Adipose tissue (tissue), 3 donors: ENCODE results near the gene PSMA1. TPM values are rescaled to one million over a fixed set of nuclear protein-coding genes. Genes with fewer than 3 reads are reported as not detected.
"Not testable (repeated sequence)": the region's sequence is repeated elsewhere in the genome, so short reads cannot be mapped to it uniquely, and the experiment has no call there.

Experiments
- H3K27ac ChIP-seq: one replicate; pipeline ENCODE4 v1.5.1; 2013; ENCODE audit warnings: low read depth, low read length
- WGBS, 3 donors: extraction: QIAGEN DNeasy Blood & Tissue Kit; methylation state at CpG; one replicate each; pipeline ENCODE4 v1.1.7; 2013; 5-methylcytosine and 5-hydroxymethylcytosine counted together
- polyA plus RNA-seq, 3 donors: library from polyadenylated mRNA; stranded (reverse); fragments of 200-250 nt; gene quantifications; one replicate each; pipeline ENCODE4 v1.2.3, GENCODE V29; 2013
- donor health status: healthy with polysubstance abuse.
- donor health status: Bipolar disorder and iron deficiency.
- donor health status: healthy.

PSMA1 gene
- polyA plus RNA-seq, 3 donors, result 51.6 to 147 (median 116) TPM

DNA sequence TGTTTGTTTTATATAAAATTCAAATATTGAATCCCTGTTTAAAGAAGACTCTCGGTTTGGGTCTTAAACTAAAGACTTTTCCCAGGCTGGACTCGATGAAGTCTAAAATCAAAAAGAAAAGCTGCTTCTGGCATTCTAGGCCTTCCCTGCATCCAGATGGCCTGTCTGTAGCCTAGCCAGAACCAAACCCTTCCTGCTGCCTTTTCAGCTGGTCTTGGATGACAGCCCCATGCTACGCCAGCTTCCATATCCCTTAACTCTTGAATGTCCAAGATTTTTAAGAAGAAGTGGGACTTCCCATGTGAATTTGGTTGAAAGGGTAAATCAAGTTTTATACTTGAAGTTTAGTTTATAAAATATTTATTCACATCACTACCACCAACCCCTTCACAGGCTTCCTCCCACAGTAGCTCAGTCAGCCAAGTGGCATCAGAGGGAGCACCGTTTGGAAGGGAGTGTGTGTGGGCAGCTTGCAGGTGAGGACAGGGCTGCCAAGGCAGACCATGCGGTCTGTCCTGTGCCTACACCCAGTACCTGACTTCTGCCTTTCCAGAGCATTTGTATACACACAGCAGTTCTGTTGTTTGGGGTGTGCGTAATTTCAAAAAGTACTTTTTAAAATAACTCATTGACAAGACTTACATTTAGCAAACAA, 18.2 kb upstream of the PSMA1 start:
- no peak overlapping the region for H3K27ac ChIP-seq
- 44 to 67% (median 62%) methylated on average over 6 of the region's 6 CpGs for WGBS, 3 donors

DNA sequence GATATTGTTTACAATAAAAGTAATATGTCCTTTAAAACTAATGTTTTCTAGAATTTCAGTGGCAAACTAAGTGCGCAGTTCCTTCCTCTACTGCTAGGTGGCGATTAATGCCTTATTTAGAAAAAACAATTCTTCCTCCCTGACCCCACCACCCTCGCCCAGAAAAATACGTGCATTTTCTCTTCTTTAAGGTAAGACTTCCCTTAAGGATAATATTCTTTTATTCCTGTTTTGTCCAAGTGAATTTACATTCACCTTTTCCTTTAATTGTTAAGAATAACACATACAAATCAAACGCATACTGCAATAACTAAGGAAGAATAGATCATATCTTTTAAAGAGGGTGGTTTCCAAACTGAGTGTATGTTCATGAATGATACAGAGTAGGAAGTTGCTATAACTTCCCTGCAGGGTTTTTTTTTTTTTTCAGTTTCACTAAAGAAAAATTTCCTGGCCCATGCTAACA, 17.0 kb upstream of the PSMA1 start:
- H3K27ac ChIP-seq, result no peak overlapping the region
- 4 to 10% (median 8%) methylated on average over 5 of the region's 5 CpGs for WGBS, 3 donors

- WGBS, 3 donors, result 75 to 92% (median 86%) methylated on average over 3 to 4 of the region's 4 CpGs
- H3K27ac ChIP-seq, result not testable (repeated sequence)
These were observed 15.0 kb upstream of the PSMA1 start for GRCh38 chr11:14535166-14535565.

DNA sequence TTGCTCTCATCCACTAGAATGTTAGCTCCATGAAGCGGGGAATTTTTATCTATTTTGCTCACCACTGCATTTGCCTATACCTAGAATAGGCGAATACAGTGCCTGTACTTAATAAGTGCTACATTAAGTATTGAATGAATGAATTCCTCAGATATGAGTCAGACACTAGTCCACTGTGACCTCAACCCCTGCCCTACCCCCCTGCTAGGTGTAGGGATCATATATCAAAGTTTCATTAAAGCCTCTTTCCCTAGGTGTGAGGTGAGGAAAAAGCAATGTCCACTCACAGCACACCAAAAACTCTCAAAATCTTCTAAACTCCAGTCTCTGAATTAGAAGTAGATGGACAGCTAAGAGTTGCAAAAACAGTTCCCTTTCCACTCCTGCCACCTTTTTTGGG, 9.8 kb upstream of the PSMA1 start:
- 88 to 96% (median 93%) methylated on average over 2 of the region's 2 CpGs for WGBS, 3 donors

GRCh38 chr11:14529321-14529720, 9.1 kb upstream of the PSMA1 start:
- H3K27ac ChIP-seq, result no peak overlapping the region
- WGBS, 3 donors, result 58 to 83% (median 64%) methylated on average over 3 of the region's 3 CpGs

More for the DNA sequence above, 9.8 kb upstream of the PSMA1 start:
- no peak overlapping the region for H3K27ac ChIP-seq

DNA sequence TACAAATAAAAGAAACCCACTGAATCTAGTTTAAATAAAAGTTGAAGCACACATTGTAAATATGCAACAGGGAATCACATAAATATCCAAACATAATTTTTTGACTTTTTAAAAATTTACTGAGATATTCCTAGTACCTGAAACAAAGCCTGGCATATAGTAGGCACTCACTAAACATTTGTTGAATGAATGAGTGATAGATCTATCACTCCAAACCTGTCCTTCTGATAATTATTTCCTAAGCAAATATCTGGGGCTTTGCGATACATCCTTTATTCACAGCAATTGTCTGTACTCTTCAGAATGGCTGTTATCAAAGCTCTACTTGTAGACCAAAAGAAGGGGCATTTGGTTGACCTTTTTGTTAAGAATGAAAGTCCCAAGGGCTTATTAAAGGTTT, 2.6 kb upstream of the PSMA1 start:
- WGBS, 3 donors, result 93 to 98% (median 95%) methylated on average over 1 of the region's 1 CpG
- H3K27ac ChIP-seq, result no peak overlapping the region

DNA sequence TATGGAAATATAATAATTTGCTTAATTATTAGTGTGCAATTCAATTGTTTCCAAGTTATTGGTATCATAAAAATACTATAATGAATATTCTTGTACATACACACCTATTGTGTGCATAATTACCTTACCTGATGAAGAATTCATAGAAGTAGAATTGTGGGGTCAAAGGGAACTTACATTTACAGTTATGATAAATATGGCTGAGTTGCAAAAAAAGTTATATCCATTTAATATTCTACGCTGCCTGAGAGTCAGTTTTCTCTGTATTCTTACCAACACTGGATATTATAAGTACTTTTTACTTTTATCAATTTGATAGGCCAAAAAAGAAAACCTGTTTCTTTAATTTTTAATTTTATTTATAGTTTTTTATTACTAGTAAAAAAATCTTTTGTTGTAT, 2.1 kb upstream of the PSMA1 start:
- WGBS, 3 donors, result 92 to 100% (median 97%) methylated on average over 1 of the region's 1 CpG
- no peak overlapping the region for H3K27ac ChIP-seq

GRCh38 chr11:14520747-14521151, 563 bp upstream of the PSMA1 start:
- WGBS, 3 donors, result 15 to 21% (median 16%) methylated on average over 11 of the region's 11 CpGs
- H3K27ac ChIP-seq, result no peak overlapping the region

DNA sequence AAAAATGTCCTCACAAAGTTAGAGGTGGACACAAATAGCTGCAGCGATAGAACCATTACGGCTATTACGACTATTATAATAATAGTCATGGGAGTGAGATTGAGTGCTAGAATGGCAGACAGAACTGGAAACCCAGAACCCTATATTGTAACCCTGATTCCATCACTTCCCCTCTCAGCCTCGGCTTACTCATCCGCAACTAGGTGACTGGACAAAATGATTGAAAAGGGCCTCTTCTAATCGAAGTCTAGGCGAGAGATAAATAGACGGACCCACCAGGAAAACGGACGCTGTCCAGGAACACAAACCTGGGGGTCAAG, 629 bp downstream of the PSMA1 start:
- peak overlapping the region; percentile 56 for H3K27ac ChIP-seq
- WGBS, 3 donors, result 0% methylated on average over 10 of the region's 10 CpGs

GRCh38 chr11:14518820-14519219, 1.4 kb downstream of the PSMA1 start:
- WGBS, 3 donors, result 71 to 82% (median 82%) methylated on average over 3 of the region's 3 CpGs
- H3K27ac ChIP-seq, result no peak overlapping the region

- WGBS, 3 donors, result 89 to 98% (median 97%) methylated on average over 4 of the region's 4 CpGs
- H3K27ac ChIP-seq, result no peak overlapping the region
These were observed 6.4 kb downstream of the PSMA1 start for GRCh38 chr11:14513800-14514199.

DNA sequence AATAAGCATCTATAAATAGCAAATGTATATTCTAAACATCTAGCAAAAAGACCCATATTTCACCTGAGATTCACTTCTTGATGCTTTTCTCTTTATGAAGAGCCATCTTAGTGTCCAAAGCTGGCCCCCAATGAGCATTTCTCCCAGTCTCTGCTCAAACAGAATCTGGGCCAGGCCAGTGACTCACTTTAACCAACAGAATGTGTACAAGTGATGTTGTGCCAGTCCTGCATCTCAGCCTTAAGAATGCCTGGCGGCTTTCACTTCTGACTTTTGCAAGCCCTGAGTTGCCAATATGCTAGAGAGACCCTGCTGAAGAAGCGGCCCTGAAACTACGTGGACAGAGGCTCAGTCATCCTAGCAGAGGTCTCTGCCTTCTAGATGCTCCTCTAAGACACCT, 13.7 kb downstream of the PSMA1 start:
- H3K27ac ChIP-seq, result no peak overlapping the region

GRCh38 chr11:14503023-14503422, 17.2 kb downstream of the PSMA1 start:
- H3K27ac ChIP-seq, result no peak overlapping the region
- WGBS, 3 donors, result 86 to 90% (median 89%) methylated on average over 1 of the region's 1 CpG

More for the DNA sequence above, 13.7 kb downstream of the PSMA1 start:
- 92 to 98% (median 97%) methylated on average over 3 of the region's 3 CpGs for WGBS, 3 donors

- no peak overlapping the region for H3K27ac ChIP-seq
- WGBS, 3 donors, result 93 to 98% (median 96%) methylated on average over 4 of the region's 4 CpGs
These were observed 18.1 kb downstream of the PSMA1 start for GRCh38 chr11:14502039-14502438.

DNA sequence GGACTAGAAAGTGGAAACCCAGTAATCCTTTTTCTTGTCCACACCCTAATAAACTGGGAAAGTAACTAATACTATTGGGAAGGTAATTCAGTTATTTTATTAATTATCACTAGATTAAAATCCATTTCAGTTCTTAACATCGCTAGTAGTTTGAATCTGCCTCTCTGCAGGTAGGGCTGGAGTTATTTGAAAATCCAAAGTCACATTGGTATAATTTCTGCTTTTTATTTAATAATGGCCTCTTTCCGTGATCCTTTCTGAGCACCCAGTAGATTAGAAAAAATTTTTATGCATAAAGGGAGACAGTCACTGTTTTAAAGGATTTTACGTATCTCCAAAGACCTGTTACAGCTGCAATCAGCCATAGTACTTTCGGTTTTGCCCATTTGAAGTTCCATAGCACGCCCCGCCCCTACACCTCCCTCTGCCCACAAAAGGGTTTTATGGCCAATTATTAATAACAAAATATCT, 20.0 kb downstream of the PSMA1 start:
- H3K27ac ChIP-seq, result peak overlapping the region; percentile 19
- 0 to 2% (median 1%) methylated on average over 6 of the region's 6 CpGs for WGBS, 3 donors

GRCh38 chr11:14499560-14500180, 20.5 kb downstream of the PSMA1 start, which contains the start of gene COPB1:
COPB1 (minus strand) TSS chr11:14499811; CDS start chr11:14498928, 883 bp downstream.
- WGBS, 3 donors, result 0 to 1% (median 1%) methylated on average over 33 to 37 of the region's 37 CpGs
- peak within 1 kb of the TSS; percentile 82 for H3K27ac ChIP-seq

- 0 to 1% (median 1%) methylated on average over 19 of the region's 19 CpGs for WGBS, 3 donors
- H3K27ac ChIP-seq, result peak overlapping the region; percentile 82
These were observed 21.0 kb downstream of the PSMA1 start for GRCh38 chr11:14499178-14499559.

- no peak overlapping the region for H3K27ac ChIP-seq
- 83 to 96% (median 91%) methylated on average over 3 of the region's 3 CpGs for WGBS, 3 donors
These were observed 39.5 kb downstream of the PSMA1 start for GRCh38 chr11:14480716-14481115.

- no peak overlapping the region for H3K27ac ChIP-seq
- 25 to 81% (median 77%) methylated on average over 1 of the region's 1 CpG for WGBS, 3 donors
These were observed 49.1 kb downstream of the PSMA1 start for GRCh38 chr11:14471127-14471526.

GRCh38 chr11:14463623-14464022, 56.6 kb downstream of the PSMA1 start:
- no peak overlapping the region for H3K27ac ChIP-seq
- WGBS, 3 donors, result 73 to 90% (median 89%) methylated on average over 2 of the region's 2 CpGs
